Ascending aorta (tissue), 2 donors: ENCODE results near the gene ZNF709. TPM values are rescaled to one million over a fixed set of nuclear protein-coding genes. Genes with fewer than 3 reads are reported as not detected.
"Not testable (repeated sequence)": the region's sequence is repeated elsewhere in the genome, so short reads cannot be mapped to it uniquely, and the experiment has no call there.

Source experiments
- DNase-seq, 2 donors: peaks; one replicate each; pipeline ENCODE4 v3.0.0-alpha.2; 2019; ENCODE audit warnings: low spot score in 2 of 2
- H3K27ac ChIP-seq, 2 donors: fragments of 200-600 bp; sonication (generic); one replicate each; pipeline ENCODE4 v1.5.1; 2016 to 2017; ENCODE audit warnings: mild to moderate bottlenecking in 1 of 2
- H3K27me3 ChIP-seq: fragments of 200-600 bp; sonication (generic); one replicate; pipeline ENCODE4 v1.5.1; 2017
- H3K36me3 ChIP-seq, 2 donors: fragments of 200-600 bp; sonication (generic); one replicate each; pipeline ENCODE4 v1.5.1; 2016
- H3K4me1 ChIP-seq, 2 donors: fragments of 200-600 bp; sonication (generic); one replicate each; pipeline ENCODE4 v1.5.1; 2016 to 2017; ENCODE audit warnings: mild to moderate bottlenecking in 1 of 2
- H3K4me3 ChIP-seq, 2 donors: fragments of 200-600 bp; sonication (generic); one replicate each; pipeline ENCODE4 v1.5.1; 2016 to 2017; ENCODE audit warnings: mild to moderate bottlenecking in 1 of 2
- H3K9me3 ChIP-seq, 2 donors: fragments of 200-600 bp; sonication (generic); one replicate each; pipeline ENCODE4 v1.5.1; 2016
- intact Hi-C: fragments of 100-400 bp; cut with DNase I; formaldehyde crosslinking; loops from one replicate; pipeline ENCODE4 v1.15.1; 2023
- total RNA-seq: library from RNA; depleted of rRNA; stranded (reverse); fragments of >200 nt; gene quantifications from one replicate; pipeline ENCODE4 v1.1.0, GENCODE V29; 2016
- TF ChIP-seq, protein P1 (sequence below), 3 experiments: fragments of 200-600 bp in 2 of 3; fragments of 450-650 bp in 1 of 3; sonication (generic) in 2 of 3; IDR thresholded peaks; one replicate each; pipeline ENCODE4 v1.5.1; 2016 to 2019; ENCODE audit warnings: antibody characterized with exemption in 3 of 3, mild to moderate bottlenecking in 1 of 3, moderate library complexity in 1 of 3

The ZNF709 gene
- total RNA-seq, 1 donor from 2014 or later: 3.4 TPM

DNA sequence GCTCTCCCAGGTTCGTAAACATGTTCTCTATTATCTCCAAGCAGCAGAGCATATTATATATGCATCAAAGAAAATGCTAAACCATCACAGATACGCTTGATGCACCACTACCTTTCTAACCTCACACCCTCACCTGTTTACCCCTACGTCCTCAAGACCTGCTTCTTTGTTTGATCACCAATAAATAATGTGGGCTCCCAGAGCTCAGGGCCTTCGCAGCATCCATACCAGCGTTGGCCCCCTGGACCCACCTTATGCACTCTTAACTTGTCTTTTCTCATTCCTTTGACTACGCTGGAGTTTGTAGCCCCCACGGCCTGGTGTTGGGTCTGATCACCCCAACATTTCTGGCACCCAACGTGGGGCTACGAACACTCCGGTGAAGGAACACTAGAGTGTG, 33.8 kb downstream of the ZNF709 start:
- Histone ChIP-seq H3K9me3 (peaks cover 18 to 59% of the 10 kb centered on the region in 2 donors), H3K36me3 (no peaks in the 10 kb centered on the region), H3K4me1 (no peaks in the 10 kb centered on the region), H3K27me3 (no peaks in the 10 kb centered on the region), H3K27ac (no peak overlapping the region), H3K4me3 (no peak overlapping the region)
- no peak for DNase-seq
- intact Hi-C loops: no loop called here
- TF ChIP-seq, protein P1, sequence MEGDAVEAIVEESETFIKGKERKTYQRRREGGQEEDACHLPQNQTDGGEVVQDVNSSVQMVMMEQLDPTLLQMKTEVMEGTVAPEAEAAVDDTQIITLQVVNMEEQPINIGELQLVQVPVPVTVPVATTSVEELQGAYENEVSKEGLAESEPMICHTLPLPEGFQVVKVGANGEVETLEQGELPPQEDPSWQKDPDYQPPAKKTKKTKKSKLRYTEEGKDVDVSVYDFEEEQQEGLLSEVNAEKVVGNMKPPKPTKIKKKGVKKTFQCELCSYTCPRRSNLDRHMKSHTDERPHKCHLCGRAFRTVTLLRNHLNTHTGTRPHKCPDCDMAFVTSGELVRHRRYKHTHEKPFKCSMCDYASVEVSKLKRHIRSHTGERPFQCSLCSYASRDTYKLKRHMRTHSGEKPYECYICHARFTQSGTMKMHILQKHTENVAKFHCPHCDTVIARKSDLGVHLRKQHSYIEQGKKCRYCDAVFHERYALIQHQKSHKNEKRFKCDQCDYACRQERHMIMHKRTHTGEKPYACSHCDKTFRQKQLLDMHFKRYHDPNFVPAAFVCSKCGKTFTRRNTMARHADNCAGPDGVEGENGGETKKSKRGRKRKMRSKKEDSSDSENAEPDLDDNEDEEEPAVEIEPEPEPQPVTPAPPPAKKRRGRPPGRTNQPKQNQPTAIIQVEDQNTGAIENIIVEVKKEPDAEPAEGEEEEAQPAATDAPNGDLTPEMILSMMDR (IDR thresholded peaks at IDR 0.05): no peak

DNA sequence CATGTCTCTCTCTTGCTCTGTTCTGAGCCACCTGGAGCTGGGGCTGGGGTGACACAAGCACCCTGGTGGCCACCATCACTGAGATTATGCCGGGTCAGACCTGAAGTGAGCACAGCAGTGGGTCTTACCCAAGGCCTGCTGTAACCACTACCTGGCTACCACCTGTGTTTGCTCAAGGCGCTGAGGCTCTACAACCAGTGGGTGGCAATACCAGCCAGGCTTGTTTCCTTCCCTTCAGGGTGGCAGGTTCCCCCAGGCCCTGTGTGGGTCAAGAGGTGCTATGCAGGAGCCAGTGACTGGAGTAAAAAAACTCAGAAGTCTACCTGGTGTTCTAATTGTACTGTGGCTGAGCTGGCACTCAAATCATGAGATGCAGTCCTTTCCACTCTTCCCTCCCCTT, 35.8 kb downstream of the ZNF709 start:
- TF ChIP-seq, protein P1 (IDR thresholded peaks at IDR 0.05): no peak
- Histone ChIP-seq H3K9me3 (peaks cover 18 to 57% of the 10 kb centered on the region in 2 donors), H3K27me3 (no peaks in the 10 kb centered on the region), H3K4me3 (no peak overlapping the region), H3K36me3 (no peaks in the 10 kb centered on the region), H3K4me1 (no peaks in the 10 kb centered on the region), H3K27ac (no peak overlapping the region)
- intact Hi-C loops: no loop called here
- DNase-seq: no peak

DNA sequence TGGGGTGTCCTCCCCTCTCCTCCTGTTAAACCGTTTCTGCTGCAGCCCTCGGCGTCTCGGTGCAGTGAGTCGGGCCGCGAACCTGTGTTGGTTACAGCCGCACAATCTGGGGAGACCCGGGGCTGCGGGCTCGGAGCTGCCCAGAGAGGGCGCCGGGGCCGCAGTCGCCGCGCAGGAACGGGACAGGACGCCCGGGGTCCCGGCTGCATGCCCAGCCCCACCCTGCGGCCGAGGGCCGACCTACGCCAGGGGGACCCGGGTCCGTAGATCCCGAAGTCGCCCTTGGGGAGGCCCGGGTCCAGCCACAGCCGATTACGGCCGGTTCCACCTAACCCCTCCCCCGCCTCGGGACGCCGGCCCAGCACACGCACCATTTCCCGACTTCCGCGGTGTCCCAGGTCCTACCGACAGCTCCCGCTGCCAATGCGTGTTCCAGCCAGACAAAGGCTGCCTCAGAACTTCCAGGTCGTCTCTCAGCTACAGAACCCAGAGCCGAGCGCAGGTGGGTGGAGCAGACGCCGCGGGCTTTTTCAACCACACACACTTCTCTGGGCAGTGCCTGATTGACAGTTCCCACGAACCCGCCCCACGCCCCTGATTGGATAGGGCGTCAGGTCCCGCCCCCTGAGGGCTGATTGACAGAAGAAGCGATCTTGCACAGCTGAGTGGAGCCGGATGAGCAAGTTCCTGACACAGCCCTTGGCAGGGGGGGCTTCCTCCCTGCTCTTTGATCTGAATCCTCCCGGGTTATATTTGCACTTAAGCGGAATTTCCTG, 43.9 kb downstream of the ZNF709 start, which contains the start of gene ZNF443:
Gene ZNF443 (minus strand): TSS at position 481 of the 776 bp plus-strand sequence. CDS start 107 bp downstream, at position 374.
- peak; percentile 99 for DNase-seq
- H3K9me3 ChIP-seq: peaks cover 0 to 11% of the 10 kb centered on the region in 2 donors
- H3K4me3 ChIP-seq: peak within 1 kb of the TSS; percentile 77 to 81
- no peaks in the 10 kb centered on the region for H3K27me3 ChIP-seq
- H3K4me1 ChIP-seq: no peaks in the 10 kb centered on the region
- intact Hi-C loops: loop anchor here (1.0 to 5.0 kb wide), 6 partner anchors 38 to 146 kb away; partner anchors contain the start of genes ZNF44, ZNF563, ZNF564 and ZNF709
- TF ChIP-seq, protein P1 (IDR thresholded peaks at IDR 0.05): peak in 1 of 3 experiments; percentile 17
- peak within 1 kb of the TSS; percentile 80 to 81 for H3K27ac ChIP-seq
- no peaks in the 10 kb centered on the region for H3K36me3 ChIP-seq

DNA sequence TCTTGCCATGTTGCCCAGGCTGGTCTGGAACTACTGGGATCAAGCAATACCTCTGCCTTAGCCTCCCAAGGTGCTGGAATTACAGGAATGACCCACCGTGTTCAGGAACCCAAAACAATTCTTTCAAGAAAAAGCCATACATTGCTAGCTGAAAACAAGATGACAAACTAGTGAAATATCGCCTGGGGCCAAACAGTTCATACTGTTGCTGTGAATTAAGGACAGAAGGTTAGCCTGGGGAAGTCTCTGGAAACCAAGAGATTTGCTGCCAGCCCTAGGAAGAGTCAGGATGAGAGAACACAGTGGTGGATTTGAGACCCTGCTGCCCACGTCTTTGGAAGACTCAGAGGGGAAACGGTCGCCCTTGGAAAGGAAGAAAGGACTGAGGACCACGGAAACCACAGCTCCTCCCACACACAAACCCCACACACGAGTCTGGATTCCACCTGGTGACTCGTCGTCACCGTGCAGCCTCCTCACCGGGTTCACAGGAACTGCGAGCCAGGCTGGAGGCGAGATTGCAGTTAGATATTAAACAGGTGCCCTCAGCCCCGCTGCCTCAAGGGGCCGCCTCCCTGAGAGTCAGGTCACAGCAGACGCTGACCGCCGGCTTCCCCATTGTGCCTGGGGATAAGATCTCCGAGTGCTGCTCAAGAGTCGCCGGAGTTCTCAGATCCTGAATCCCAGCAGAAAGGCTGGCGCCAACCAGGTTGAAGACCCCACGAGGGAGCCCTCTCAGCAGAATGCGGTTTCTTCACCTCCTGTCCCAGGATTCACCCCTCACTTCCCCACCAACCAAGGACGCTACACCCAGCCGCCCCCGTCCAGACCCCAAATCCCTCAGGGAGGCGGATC, 44.7 kb downstream of the ZNF709 start:
- H3K4me1 ChIP-seq, H3K36me3 ChIP-seq, H3K9me3 ChIP-seq, DNase-seq, H3K27me3 ChIP-seq: not testable (repeated sequence)
- H3K27ac ChIP-seq: peak overlapping the region; percentile 80 to 81
- H3K4me3 ChIP-seq: peak overlapping the region; percentile 77 to 81
- intact Hi-C loops: loop anchor here (2.0 to 5.0 kb wide), 4 partner anchors 38 to 145 kb away; partner anchors contain the start of genes ZNF44, ZNF564 and ZNF799

DNA sequence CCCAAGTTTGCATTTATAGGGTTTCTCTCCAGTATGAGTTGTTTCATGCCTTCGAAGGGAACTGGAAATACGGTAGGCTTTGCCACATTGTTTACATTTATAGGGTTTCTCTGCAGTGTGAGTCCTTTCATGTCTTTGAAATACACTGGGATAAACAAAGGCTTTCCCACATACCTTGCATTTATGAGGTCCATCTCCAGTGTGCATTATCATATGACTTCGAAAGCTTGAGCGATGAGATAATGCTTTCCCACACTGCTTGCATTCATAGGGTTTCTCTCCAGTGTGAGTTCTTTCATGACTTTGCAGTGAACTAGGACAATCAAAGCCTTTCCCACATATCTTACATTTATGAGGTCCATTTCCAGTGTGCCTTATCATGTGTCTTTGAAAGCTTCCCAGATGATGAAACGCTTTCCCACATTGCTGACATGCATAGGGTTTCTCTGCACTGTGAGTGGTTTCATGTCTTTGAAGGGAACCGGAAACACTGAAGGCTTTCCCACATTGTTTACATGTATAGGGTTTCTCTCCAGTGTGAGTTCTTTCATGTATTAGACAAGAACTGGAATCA, 53.8 kb downstream of the ZNF709 start:
- intact Hi-C loops, H3K4me1 ChIP-seq, H3K27me3 ChIP-seq, DNase-seq, H3K4me3 ChIP-seq, H3K27ac ChIP-seq: not testable (repeated sequence)
- H3K36me3 ChIP-seq: peaks cover 13 to 17% of the 10 kb centered on the region in 2 donors
- H3K9me3 ChIP-seq: peaks cover 0 to 25% of the 10 kb centered on the region in 2 donors

DNA sequence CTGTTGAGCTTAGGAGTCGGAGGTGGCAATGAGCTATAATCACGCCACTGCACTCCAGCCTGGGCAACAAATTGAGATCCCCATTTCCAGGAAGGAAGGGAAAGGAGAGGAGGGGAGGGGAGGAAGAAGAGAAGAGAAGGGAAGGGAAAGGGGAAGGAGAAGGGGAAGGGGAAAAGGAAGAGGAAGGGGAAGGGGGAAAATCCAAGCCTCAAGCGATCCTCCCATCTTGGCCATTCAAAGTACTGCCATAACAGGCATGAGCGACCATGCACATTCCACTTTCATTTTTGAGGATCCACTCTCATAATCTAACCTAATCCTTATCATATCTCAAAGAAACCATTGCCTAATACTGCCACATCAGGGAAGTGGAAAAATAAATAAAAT, 58.7 kb downstream of the ZNF709 start:
- TF ChIP-seq, protein P1 (IDR thresholded peaks at IDR 0.05): no peak
- Histone ChIP-seq H3K27me3 (no peaks in the 10 kb centered on the region), H3K36me3 (peaks cover 7 to 9% of the 10 kb centered on the region in 2 donors), H3K27ac (no peak overlapping the region), H3K9me3 (peaks cover 0 to 37% of the 10 kb centered on the region in 2 donors), H3K4me1 (no peaks in the 10 kb centered on the region), H3K4me3 (no peak overlapping the region)
- intact Hi-C loops: no loop called here
- no peak for DNase-seq
